Neural cell (in vitro differentiated cells): ENCODE measurements around the gene OLFML2B.

ENCODE experiments used
- EP300 ChIP-seq: fragments of 450-650 bp; conservative IDR thresholded peaks from 2 replicates; pipeline ENCODE4 v1.6.1; 2014; ENCODE audit warnings: antibody characterized with exemption, mild to moderate bottlenecking, moderate library complexity; ENCODE audit not compliant: poor library complexity, severe bottlenecking
- MXI1 ChIP-seq: fragments of 450-650 bp; conservative IDR thresholded peaks from 2 replicates; pipeline ENCODE4 v1.6.1; 2014; ENCODE audit warnings: antibody characterized with exemption, mild to moderate bottlenecking; ENCODE audit not compliant: poor library complexity, severe bottlenecking
- POLR2AphosphoS5 ChIP-seq: IDR thresholded peaks from 2 replicates; pipeline ENCODE4 v1.6.1; 2012
- RAD21 ChIP-seq: fragments of 450-650 bp; conservative IDR thresholded peaks from 2 replicates; pipeline ENCODE4 v1.6.1; 2014; ENCODE audit warnings: antibody characterized with exemption, mild to moderate bottlenecking, moderate library complexity
- TF ChIP-seq, protein P1 (sequence below): fragments of 450-650 bp; IDR thresholded peaks from 2 replicates; pipeline ENCODE4 v1.5.1; 2014; ENCODE audit warnings: antibody characterized with exemption, mild to moderate bottlenecking, moderate library complexity; ENCODE audit not compliant: poor library complexity, severe bottlenecking

DNA sequence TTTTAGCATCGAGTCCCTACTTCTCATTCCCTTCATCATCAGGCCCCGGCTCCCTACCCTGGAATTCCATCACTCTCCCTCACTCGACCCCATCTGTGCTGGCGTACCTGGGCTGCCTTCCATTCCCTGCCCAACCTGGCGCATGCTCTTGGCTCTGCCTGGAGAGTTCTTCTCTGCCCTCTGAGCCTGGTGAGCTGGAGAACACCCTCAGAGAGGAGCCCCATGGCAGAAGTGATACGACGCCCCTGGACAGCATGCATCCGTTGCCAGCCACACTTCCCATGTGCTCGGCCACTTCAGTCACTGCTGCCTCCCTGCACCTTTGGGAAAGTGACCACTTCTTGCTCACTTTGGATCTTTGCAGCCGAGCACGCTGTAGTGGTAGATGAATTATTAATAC, 30.1 kb downstream of the OLFML2B start:
- TF ChIP-seq MXI1 (no peak), RAD21 (no peak), EP300 (no peak), POLR2AphosphoS5 (no peak)
- TF ChIP-seq, protein P1, sequence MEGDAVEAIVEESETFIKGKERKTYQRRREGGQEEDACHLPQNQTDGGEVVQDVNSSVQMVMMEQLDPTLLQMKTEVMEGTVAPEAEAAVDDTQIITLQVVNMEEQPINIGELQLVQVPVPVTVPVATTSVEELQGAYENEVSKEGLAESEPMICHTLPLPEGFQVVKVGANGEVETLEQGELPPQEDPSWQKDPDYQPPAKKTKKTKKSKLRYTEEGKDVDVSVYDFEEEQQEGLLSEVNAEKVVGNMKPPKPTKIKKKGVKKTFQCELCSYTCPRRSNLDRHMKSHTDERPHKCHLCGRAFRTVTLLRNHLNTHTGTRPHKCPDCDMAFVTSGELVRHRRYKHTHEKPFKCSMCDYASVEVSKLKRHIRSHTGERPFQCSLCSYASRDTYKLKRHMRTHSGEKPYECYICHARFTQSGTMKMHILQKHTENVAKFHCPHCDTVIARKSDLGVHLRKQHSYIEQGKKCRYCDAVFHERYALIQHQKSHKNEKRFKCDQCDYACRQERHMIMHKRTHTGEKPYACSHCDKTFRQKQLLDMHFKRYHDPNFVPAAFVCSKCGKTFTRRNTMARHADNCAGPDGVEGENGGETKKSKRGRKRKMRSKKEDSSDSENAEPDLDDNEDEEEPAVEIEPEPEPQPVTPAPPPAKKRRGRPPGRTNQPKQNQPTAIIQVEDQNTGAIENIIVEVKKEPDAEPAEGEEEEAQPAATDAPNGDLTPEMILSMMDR: no peak
